AG04449 (cell line): ENCODE data around the gene TSTD2.
"Not testable (repeated sequence)": the region's sequence is repeated elsewhere in the genome, so short reads cannot be mapped to it uniquely, and the experiment has no call there.

ENCODE experiments used
- CTCF ChIA-PET: fragments of 350-600 bp; formaldehyde crosslinking; extraction: SDS; loops from one replicate; lab custom pipeline; 2021; ENCODE audit warnings: antibody characterized with exemption; lab: Yijun Ruan, JAX
- POLR2A ChIA-PET: fragments of 400-600, 350-600 bp; formaldehyde crosslinking; extraction: SDS; loops from one replicate; lab custom pipeline; 2020; ENCODE audit warnings: antibody characterized with exemption, inconsistent platforms; lab: Yijun Ruan, JAX
- DNase-seq: peaks from one replicate; pipeline ENCODE4 v3.0.0-alpha.2; 2010; ENCODE audit warnings: low read depth, low spot score
- H3K4me3 ChIP-seq: 2 replicates; pipeline ENCODE4 v1.5.1; 2011; ENCODE audit warnings: low read depth, mild to moderate bottlenecking, control low read depth, low read length
- CTCF ChIP-seq: IDR thresholded peaks from one replicate; pipeline ENCODE4 v1.5.1; 2011; ENCODE audit warnings: mild to moderate bottlenecking, moderate library complexity, low read length, control low read depth, inconsistent platforms; ENCODE audit not compliant: insufficient read depth; ENCODE audit errors: missing control alignments

Gene TSTD2

GRCh38 chr9:97575673-97576200 is 57.4 kb downstream of the TSTD2 start:
- H3K4me3 ChIP-seq = no peak overlapping the region
- CTCF ChIA-PET = interaction anchor here (1.2 kb wide), 1 partner anchor 23 kb away, joined by 3 read pairs; no protein-coding TSS in a partner anchor
- POLR2A ChIA-PET = no interaction called here
- no peak for TF ChIP-seq CTCF
- no peak for DNase-seq

- POLR2A ChIA-PET, H3K4me3 ChIP-seq: not testable (repeated sequence)
- CTCF ChIA-PET = interaction anchor here (1.2 kb wide), 1 partner anchor 24 kb away, joined by 3 read pairs; no protein-coding TSS in a partner anchor
Observed at GRCh38 chr9:97574921-97575672, 58.1 kb downstream of the TSTD2 start.

GRCh38 chr9:97574101-97574571 is 59.0 kb downstream of the TSTD2 start:
- CTCF ChIA-PET, H3K4me3 ChIP-seq, DNase-seq, POLR2A ChIA-PET: not testable (repeated sequence)

More at GRCh38 chr9:97574921-97575672, 58.1 kb downstream of the TSTD2 start:
- not testable (repeated sequence) for DNase-seq

GRCh38 chr9:97573482-97574073 is 59.6 kb downstream of the TSTD2 start:
- DNase-seq = no peak
- H3K4me3 ChIP-seq = no peak overlapping the region
- CTCF ChIA-PET = no interaction called here
- no peak for TF ChIP-seq CTCF
- POLR2A ChIA-PET = no interaction called here

GRCh38 chr9:97572892-97573365 is 60.2 kb downstream of the TSTD2 start:
- H3K4me3 ChIP-seq = no peak overlapping the region
- DNase-seq = no peak
- ChIA-PET CTCF (interaction anchor here (1.0 kb wide), 1 partner anchor 26 kb away, joined by 4 read pairs; no protein-coding TSS in a partner anchor), POLR2A (no interaction called here)
- TF ChIP-seq CTCF = no peak

GRCh38 chr9:97572196-97572891 is 60.8 kb downstream of the TSTD2 start:
- no peak overlapping the region for H3K4me3 ChIP-seq
- POLR2A ChIA-PET = no interaction called here
- CTCF ChIA-PET = interaction anchor here (1.0 kb wide), 1 partner anchor 26 kb away, joined by 4 read pairs; no protein-coding TSS in a partner anchor
- TF ChIP-seq CTCF = no peak
- DNase-seq = no peak
